IMR-90 (cell line): ENCODE results near the gene KRT6B. TPM values are rescaled to one million over a fixed set of nuclear protein-coding genes. Genes with fewer than 3 reads are reported as not detected.

ENCODE experiments used
- ATAC-seq: fragments of 200-7000 bp; cut with Tn5 transposase; 2 replicates; pipeline ENCODE4 v1.9.1; 2020; ENCODE audit warnings: low read depth, mild to moderate bottlenecking, moderate library complexity
- BruUV-seq: library from RNA; stranded (reverse); fragments of 400-500 nt; replicated peaks from 2 replicates; lab custom pipeline; 2021; lab: Mats Ljungman, UMichigan
- CTCF ChIA-PET: fragments of 300-600 bp; formaldehyde crosslinking; extraction: SDS; loops from one replicate; lab custom pipeline; 2021; ENCODE audit warnings: antibody characterized with exemption; lab: Yijun Ruan, JAX
- POLR2A ChIA-PET: fragments of 300-600 bp; sonication (Branson Sonifier 250); formaldehyde crosslinking; loops from one replicate; lab custom pipeline; 2022; ENCODE audit warnings: antibody characterized with exemption; ENCODE audit not compliant: unreplicated experiment; lab: Charles Lee
- DNase-seq: peaks from one replicate; pipeline ENCODE4 v3.0.0; 2013
- H2AFZ ChIP-seq: replicated peaks from 2 replicates; pipeline ENCODE3; 2013; ENCODE audit warnings: low read length, mild to moderate bottlenecking; ENCODE audit not compliant: poor library complexity
- H2AK5ac ChIP-seq: 2 replicates; pipeline ENCODE4 v1.6.1; 2013; ENCODE audit warnings: low read depth, low read length, inconsistent platforms
- H2AK9ac ChIP-seq: replicated peaks from 2 replicates; pipeline ENCODE3; 2013; ENCODE audit warnings: mild to moderate bottlenecking, low read depth, low read length, moderate library complexity; ENCODE audit not compliant: poor library complexity
- H2BK120ac ChIP-seq: 2 replicates; pipeline ENCODE4 v1.6.1; 2013; ENCODE audit warnings: low read depth, low read length, inconsistent platforms
- H2BK15ac ChIP-seq: 3 replicates; pipeline ENCODE4 v1.6.1; 2013; ENCODE audit warnings: low read depth, low read length, inconsistent platforms
- H2BK20ac ChIP-seq: 2 replicates; pipeline ENCODE4 v1.6.1; 2013; ENCODE audit warnings: low read depth, mild to moderate bottlenecking, inconsistent platforms, low read length, moderate library complexity
- H2BK5ac ChIP-seq: 2 replicates; pipeline ENCODE4 v1.6.1; 2013; ENCODE audit warnings: mild to moderate bottlenecking, low read depth, low read length, inconsistent platforms; ENCODE audit not compliant: poor library complexity, severe bottlenecking
- H3K14ac ChIP-seq: replicated peaks from 2 replicates; pipeline ENCODE4 v1.6.1; 2013; ENCODE audit warnings: low read depth, low read length, inconsistent platforms
- H3K18ac ChIP-seq: 2 replicates; pipeline ENCODE4 v1.6.1; 2013; ENCODE audit warnings: low read depth, low read length, control low read depth
- H3K23ac ChIP-seq: 2 replicates; pipeline ENCODE4 v1.6.1; 2013; ENCODE audit warnings: low read depth, low read length, inconsistent platforms
- H3K27ac ChIP-seq: 2 replicates; pipeline ENCODE4 v1.5.1; 2013; ENCODE audit warnings: mild to moderate bottlenecking, control low read depth, low read length; ENCODE audit not compliant: insufficient read depth
- H3K27me3 ChIP-seq: 2 replicates; pipeline ENCODE4 v1.6.1; 2013; ENCODE audit warnings: low read length; ENCODE audit not compliant: control insufficient read depth, insufficient read depth
- H3K36me3 ChIP-seq: 2 replicates; pipeline ENCODE4 v1.6.1; 2013; ENCODE audit warnings: low read length, mixed read lengths; ENCODE audit not compliant: control insufficient read depth, insufficient read depth
- H3K4ac ChIP-seq: 2 replicates; pipeline ENCODE4 v1.6.1; 2013; ENCODE audit warnings: low read depth, low read length, inconsistent platforms
- H3K4me1 ChIP-seq: 2 replicates; pipeline ENCODE4 v1.6.1; 2013; ENCODE audit warnings: low read length, mixed read lengths; ENCODE audit not compliant: control insufficient read depth, insufficient read depth
- H3K4me2 ChIP-seq: 2 replicates; pipeline ENCODE4 v1.6.1; 2013; ENCODE audit warnings: low read depth, mild to moderate bottlenecking, control low read depth, low read length, moderate library complexity
- H3K4me3 ChIP-seq: 2 replicates; pipeline ENCODE4 v1.5.1; 2013; ENCODE audit warnings: low read depth, mild to moderate bottlenecking, control low read depth, low read length, moderate library complexity; ENCODE audit not compliant: insufficient read depth
- H3K56ac ChIP-seq: 2 replicates; pipeline ENCODE4 v1.6.1; 2013; ENCODE audit warnings: low read length, inconsistent platforms; ENCODE audit not compliant: insufficient read depth; ENCODE audit errors: extremely low read depth
- H3K79me1 ChIP-seq, 2 experiments: 2 replicates each; pipeline ENCODE4 v1.6.1; 2013; ENCODE audit warnings: low read length in 2 of 2, inconsistent platforms in 1 of 2, low read depth in 1 of 2
- H3K9ac ChIP-seq: 2 replicates; pipeline ENCODE4 v1.6.1; 2013; ENCODE audit warnings: low read depth, low read length, control low read depth
- H3K9me1 ChIP-seq: 2 replicates; pipeline ENCODE4 v1.6.1; 2013; ENCODE audit warnings: low read length, inconsistent platforms; ENCODE audit not compliant: insufficient read depth
- H3K9me3 ChIP-seq: 2 replicates; pipeline ENCODE4 v1.6.1; 2013; ENCODE audit warnings: low read length; ENCODE audit not compliant: control insufficient read depth, insufficient read depth
- H4K20me1 ChIP-seq: 2 replicates; pipeline ENCODE4 v1.6.1; 2013; ENCODE audit warnings: low read length, inconsistent platforms; ENCODE audit not compliant: insufficient read depth
- H4K5ac ChIP-seq: 2 replicates; pipeline ENCODE4 v1.6.1; 2013; ENCODE audit warnings: mild to moderate bottlenecking, low read depth, low read length, control low read depth
- H4K8ac ChIP-seq, 2 experiments: 2 replicates each; pipeline ENCODE4 v1.6.1; 2013; ENCODE audit warnings: low read depth in 2 of 2, low read length in 2 of 2, control low read depth in 1 of 2, inconsistent platforms in 1 of 2
- H4K91ac ChIP-seq: 2 replicates; pipeline ENCODE4 v1.6.1; 2013; ENCODE audit warnings: low read depth, low read length, inconsistent platforms; ENCODE audit not compliant: insufficient read depth
- BHLHE40 ChIP-seq: fragments of 150-350 bp; IDR thresholded peaks from 2 replicates; pipeline ENCODE4 v1.6.1; 2016; ENCODE audit warnings: mild to moderate bottlenecking, low read depth, low read length
- CEBPB ChIP-seq: IDR thresholded peaks from 2 replicates; pipeline ENCODE4 v1.6.1; 2012; ENCODE audit warnings: low read depth, low read length, improper control_type of control experiment
- CHD1 ChIP-seq: IDR thresholded peaks from 2 replicates; pipeline ENCODE4 v1.6.1; 2012; ENCODE audit warnings: low read depth, low read length, improper control_type of control experiment
- CTCF ChIP-seq: conservative IDR thresholded peaks from 2 replicates; pipeline ENCODE4 v1.5.1; 2012; ENCODE audit warnings: mild to moderate bottlenecking, low read depth, low read length, improper control_type of control experiment
- ELK1 ChIP-seq: fragments of 150-350 bp; IDR thresholded peaks from 2 replicates; pipeline ENCODE4 v1.6.1; 2016; ENCODE audit warnings: low read depth, mild to moderate bottlenecking, low read length, moderate library complexity, borderline replicate concordance
- FOS ChIP-seq: fragments of 150-350 bp; IDR thresholded peaks from 2 replicates; pipeline ENCODE4 v1.6.1; 2016; ENCODE audit warnings: low read depth, low read length
- MAFK ChIP-seq: IDR thresholded peaks from 2 replicates; pipeline ENCODE4 v1.6.1; 2012; ENCODE audit warnings: low read depth, low read length, improper control_type of control experiment
- MAZ ChIP-seq: IDR thresholded peaks from 2 replicates; pipeline ENCODE4 v1.6.1; 2012; ENCODE audit warnings: low read depth, mild to moderate bottlenecking, low read length, improper control_type of control experiment, moderate library complexity, borderline replicate concordance
- MXI1 ChIP-seq: IDR thresholded peaks from 2 replicates; pipeline ENCODE4 v1.6.1; 2012; ENCODE audit warnings: low read depth, mild to moderate bottlenecking, low read length, moderate library complexity, borderline replicate concordance
- NFE2L2 ChIP-seq: fragments of 150-350 bp; IDR thresholded peaks from 2 replicates; pipeline ENCODE4 v1.6.1; 2016; ENCODE audit warnings: low read depth, mild to moderate bottlenecking, low read length
- POLR2A ChIP-seq: IDR thresholded peaks from 2 replicates; pipeline ENCODE4 v1.6.1; 2012; ENCODE audit warnings: mild to moderate bottlenecking, low read depth, low read length
- RAD21 ChIP-seq: IDR thresholded peaks from 2 replicates; pipeline ENCODE4 v1.6.1; 2012; ENCODE audit warnings: low read length, improper control_type of control experiment
- RCOR1 ChIP-seq: IDR thresholded peaks from 2 replicates; pipeline ENCODE4 v1.6.1; 2012; ENCODE audit warnings: mild to moderate bottlenecking, low read length, improper control_type of control experiment; ENCODE audit not compliant: insufficient replicate concordance
- RFX5 ChIP-seq: IDR thresholded peaks from 2 replicates; pipeline ENCODE4 v1.8.0; 2012; ENCODE audit warnings: low read depth, mild to moderate bottlenecking, low read length, moderate library complexity
- SMC3 ChIP-seq: fragments of 150-350 bp; IDR thresholded peaks from 2 replicates; pipeline ENCODE4 v1.6.1; 2016; ENCODE audit warnings: low read depth, mild to moderate bottlenecking, antibody characterized with exemption, low read length, moderate library complexity
- WGBS, 2 experiments: methylation state at CpG; one replicate each; pipeline versions ENCODE4 v1.1.5 to v1.1.7; 2013; ENCODE audit warnings: missing lambda C conversion rate in 2 of 2; ENCODE audit not compliant: insufficient read length in 1 of 2; ENCODE audit errors: extremely low coverage in 2 of 2; 5-methylcytosine and 5-hydroxymethylcytosine counted together
- dilution Hi-C: fragments of 300-500 bp; cut with HindIII; formaldehyde crosslinking; loops from one replicate; pipeline ENCODE4 v1.14.3; 2018; ENCODE audit warnings: low sequenced_read_pairs; ENCODE audit not compliant: unreplicated experiment
- in situ Hi-C: fragments of 300-500 bp; cut with MboI; formaldehyde crosslinking; loops from 3 replicates; pipeline ENCODE4 v1.14.3; 2019; ENCODE audit warnings: low sequenced_read_pairs, inconsistent platforms, mixed read lengths
- intact Hi-C: fragments of 100-400 bp; cut with micrococcal nuclease; formaldehyde crosslinking; loops from 2 replicates; pipeline ENCODE4 v1.10.0; 2022
- polyA plus RNA-seq, 3 experiments: library from polyadenylated mRNA; depleted of rRNA; stranded (reverse); fragments of >200 nt; gene quantifications; 2 replicates each; pipeline ENCODE4 v1.2.3, GENCODE V29; 2012; ENCODE audit warnings: low replicate concordance in 1 of 3
- total RNA-seq: library from RNA; depleted of rRNA; stranded (reverse); fragments of >200 nt; gene quantifications from 2 replicates; pipeline ENCODE4 v1.2.3, GENCODE V29; 2012
- TF ChIP-seq, protein P1 (sequence below): fragments of 150-350 bp; IDR thresholded peaks from 2 replicates; pipeline ENCODE4 v1.6.1; 2017; ENCODE audit warnings: mild to moderate bottlenecking, antibody characterized with exemption, low read length, low read depth

Gene KRT6B
- total and polyA plus RNA-seq, 2 of the 4 experiments (the other 2 are of a cell fraction) = not detected

GRCh38 chr12:52419656-52420055 is 32.3 kb downstream of the KRT6B start:
- H3K9me1 ChIP-seq = peaks cover 6% of the 10 kb centered on the region; the same call in 1 of the 2 replicates
- dilution Hi-C loops (no loop called here), intact Hi-C loops (no loop called here), in situ Hi-C loops (no loop called here)
- no peak overlapping the region for H3K18ac ChIP-seq
- H3K27me3 ChIP-seq = peaks cover 33% of the 10 kb centered on the region
- H3K4me3 ChIP-seq = no peak overlapping the region
- BruUV-seq = no TSS peak
- no peak overlapping the region for H3K23ac ChIP-seq
- POLR2A ChIA-PET = no interaction called here
- no peak overlapping the region for H3K56ac ChIP-seq
- no peak overlapping the region for H3K9ac ChIP-seq
- no peak overlapping the region for H2BK15ac ChIP-seq
- DNase-seq (no peak), ATAC-seq (no peak)
- TF ChIP-seq SMC3 = no peak
- no peak for TF ChIP-seq FOS
- TF ChIP-seq MAFK = no peak
- TF ChIP-seq MXI1 = no peak
- TF ChIP-seq MAZ = no peak
- TF ChIP-seq NFE2L2 = no peak
- no peak for TF ChIP-seq POLR2A
- TF ChIP-seq CEBPB = no peak
- no peak for TF ChIP-seq ELK1
- no peak for TF ChIP-seq CHD1
- no peak for TF ChIP-seq RAD21
- TF ChIP-seq CTCF = no peak
- TF ChIP-seq RCOR1 = no peak
- TF ChIP-seq, protein P1, sequence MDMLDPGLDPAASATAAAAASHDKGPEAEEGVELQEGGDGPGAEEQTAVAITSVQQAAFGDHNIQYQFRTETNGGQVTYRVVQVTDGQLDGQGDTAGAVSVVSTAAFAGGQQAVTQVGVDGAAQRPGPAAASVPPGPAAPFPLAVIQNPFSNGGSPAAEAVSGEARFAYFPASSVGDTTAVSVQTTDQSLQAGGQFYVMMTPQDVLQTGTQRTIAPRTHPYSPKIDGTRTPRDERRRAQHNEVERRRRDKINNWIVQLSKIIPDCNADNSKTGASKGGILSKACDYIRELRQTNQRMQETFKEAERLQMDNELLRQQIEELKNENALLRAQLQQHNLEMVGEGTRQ = no peak
- TF ChIP-seq BHLHE40 = no peak
- TF ChIP-seq RFX5 = no peak
- no peak overlapping the region for H3K27ac ChIP-seq
- H2BK120ac ChIP-seq = no peak overlapping the region
- no peak overlapping the region for H2BK5ac ChIP-seq
- no peak overlapping the region for H3K14ac ChIP-seq
- H3K4me1 ChIP-seq = no peaks in the 10 kb centered on the region
- H2BK20ac ChIP-seq = no peak overlapping the region
- no peak overlapping the region for H4K5ac ChIP-seq
- no peaks in the 10 kb centered on the region for H3K79me1 ChIP-seq
- no peak overlapping the region for H2AK5ac ChIP-seq
- H3K9me3 ChIP-seq = no peaks in the 10 kb centered on the region
- H3K4ac ChIP-seq = no peak overlapping the region
- H3K4me2 ChIP-seq = no peak overlapping the region
- no peak overlapping the region for H2AFZ ChIP-seq
- H4K8ac ChIP-seq = no peak overlapping the region
- H3K36me3 ChIP-seq = no peaks in the 10 kb centered on the region
- H4K20me1 ChIP-seq = no peaks in the 10 kb centered on the region
- no peak overlapping the region for H4K91ac ChIP-seq
- CTCF ChIA-PET = no interaction called here
- no CpG with 5 or more reads among the region's 1 CpG for WGBS, 2 experiments
- H2AK9ac ChIP-seq = no peak overlapping the region
